Mucosa of stomach (tissue), 1 donor: ENCODE measurements around the gene VENTX.
"Not testable (repeated sequence)": the region's sequence is repeated elsewhere in the genome, so short reads cannot be mapped to it uniquely, and the experiment has no call there.

Experiments
- H3K27me3 ChIP-seq: one replicate; pipeline ENCODE4 v1.7.0; 2013; ENCODE audit warnings: mild to moderate bottlenecking, low read length; ENCODE audit not compliant: control insufficient read depth, insufficient read depth
- H3K36me3 ChIP-seq: one replicate; pipeline ENCODE4 v1.7.0; 2013; ENCODE audit warnings: low read length; ENCODE audit not compliant: control insufficient read depth, insufficient read depth
- H3K4me1 ChIP-seq: one replicate; pipeline ENCODE4 v1.7.0; 2013; ENCODE audit warnings: mild to moderate bottlenecking, low read length; ENCODE audit not compliant: control insufficient read depth, insufficient read depth
- H3K4me3 ChIP-seq: one replicate; pipeline ENCODE4 v1.7.0; 2013; ENCODE audit warnings: low read length
- H3K9ac ChIP-seq: one replicate; pipeline ENCODE4 v1.7.0; 2013; ENCODE audit warnings: mild to moderate bottlenecking, low read length, moderate library complexity
- H3K9me3 ChIP-seq: one replicate; pipeline ENCODE4 v1.7.0; 2013; ENCODE audit warnings: mild to moderate bottlenecking, low read length, moderate library complexity; ENCODE audit not compliant: control insufficient read depth
- donor health status: Pancreatic carcinoma.

The VENTX gene

GRCh38 chr10:133224756-133225372 is 12.8 kb upstream of the VENTX start:
- Histone ChIP-seq H3K36me3 (no peaks in the 10 kb centered on the region), H3K4me3 (no peak overlapping the region), H3K9ac (no peak overlapping the region), H3K4me1 (no peaks in the 10 kb centered on the region), H3K9me3 (no peaks in the 10 kb centered on the region), H3K27me3 (peaks cover 31% of the 10 kb centered on the region)

DNA sequence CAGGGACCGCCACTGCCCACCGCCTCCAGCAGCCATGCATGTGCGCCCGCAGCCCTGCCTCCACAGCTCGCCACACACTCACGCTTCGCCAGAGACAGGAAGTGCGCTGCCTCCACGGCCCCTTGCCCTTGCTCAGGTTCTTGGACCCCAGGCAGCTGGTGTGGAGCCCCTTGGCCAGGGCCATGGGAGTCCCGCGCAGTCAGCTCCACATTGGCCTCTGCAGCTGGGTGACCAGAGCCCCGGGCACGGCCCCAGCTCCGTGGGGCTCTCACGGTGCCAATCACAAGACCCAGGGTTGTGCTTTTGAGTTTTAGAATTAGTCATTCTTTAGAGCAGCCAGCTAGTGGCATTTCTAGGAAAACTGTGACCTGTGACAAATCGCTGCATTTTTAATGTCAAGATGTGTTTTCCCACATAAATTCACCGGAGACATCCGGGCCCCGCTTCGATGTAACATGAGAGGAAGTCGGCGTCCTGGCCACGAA is 11.9 kb upstream of the VENTX start:
- Histone ChIP-seq H3K4me1 (no peaks in the 10 kb centered on the region), H3K27me3 (peaks cover 34% of the 10 kb centered on the region), H3K4me3 (no peak overlapping the region), H3K9ac (no peak overlapping the region), H3K36me3 (no peaks in the 10 kb centered on the region), H3K9me3 (no peaks in the 10 kb centered on the region)

GRCh38 chr10:133226251-133226808 is 11.3 kb upstream of the VENTX start:
- no peak overlapping the region for H3K4me3 ChIP-seq
- no peaks in the 10 kb centered on the region for H3K4me1 ChIP-seq
- H3K9ac ChIP-seq, result no peak overlapping the region
- H3K9me3 ChIP-seq, result no peaks in the 10 kb centered on the region
- H3K36me3 ChIP-seq, result no peaks in the 10 kb centered on the region
- H3K27me3 ChIP-seq, result peaks cover 33% of the 10 kb centered on the region

DNA sequence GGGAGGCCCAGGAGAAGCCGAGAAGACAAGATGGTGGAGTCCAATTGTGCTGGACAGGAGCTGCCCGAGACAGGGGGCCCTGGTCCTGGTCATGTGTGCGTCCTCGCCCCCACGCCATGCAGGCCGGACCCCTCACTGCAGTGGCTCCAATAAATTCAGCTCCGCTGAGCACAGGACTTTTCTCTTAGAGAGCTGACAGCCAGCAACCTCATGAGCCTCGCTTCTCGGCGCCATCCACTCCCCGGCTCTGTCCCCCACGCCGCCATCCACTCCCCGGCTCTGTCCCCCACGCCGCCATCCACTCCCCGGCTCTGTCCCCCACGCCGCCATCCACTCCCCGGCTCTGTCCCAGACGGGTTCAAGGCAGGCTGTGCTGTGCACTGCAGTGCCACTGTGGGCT is 10.4 kb upstream of the VENTX start:
- H3K27me3 ChIP-seq, result peaks cover 42% of the 10 kb centered on the region

DNA sequence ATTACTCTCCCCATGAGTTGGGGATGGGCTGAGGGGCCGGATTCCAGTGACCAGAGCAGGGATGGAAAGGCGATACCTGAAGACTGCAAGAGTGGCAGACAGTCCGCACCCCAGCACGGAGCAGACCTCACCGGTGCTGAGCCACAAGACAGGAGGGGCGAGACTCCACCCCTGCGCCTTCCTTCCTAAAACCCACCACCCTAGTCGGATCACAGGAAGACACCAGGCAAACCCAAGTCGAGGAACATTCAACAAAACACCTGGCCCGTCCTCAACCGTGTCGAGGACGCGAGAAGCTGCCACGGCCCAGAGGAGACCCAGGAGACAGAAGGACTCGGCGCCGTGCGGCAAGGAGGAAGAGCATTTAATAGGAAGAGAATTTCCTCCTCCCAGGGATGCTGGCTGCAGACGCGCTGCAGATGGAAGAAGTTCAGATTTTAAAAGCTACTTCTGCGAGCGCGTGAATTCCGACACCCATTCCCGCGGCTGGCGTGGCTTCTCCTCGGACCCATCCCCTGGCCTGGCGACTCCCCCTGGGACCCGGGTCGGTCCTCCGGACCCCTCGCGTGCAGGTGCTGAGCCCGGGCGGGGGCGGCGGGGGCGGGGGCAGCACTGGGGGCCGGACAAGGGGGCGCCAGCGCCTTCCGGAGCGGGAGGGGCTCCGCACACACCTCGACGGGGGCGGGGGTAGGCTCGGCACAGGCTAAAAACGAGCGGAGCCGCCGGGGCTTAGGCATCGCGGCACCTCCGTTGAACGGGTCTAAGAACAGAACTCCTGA is 8.2 kb upstream of the VENTX start:
- Histone ChIP-seq H3K36me3 (no peaks in the 10 kb centered on the region), H3K4me1 (no peaks in the 10 kb centered on the region), H3K9me3 (no peaks in the 10 kb centered on the region), H3K27me3 (peaks cover 55% of the 10 kb centered on the region), H3K4me3 (no peak overlapping the region), H3K9ac (no peak overlapping the region)

More for the DNA sequence above, 10.4 kb upstream of the VENTX start:
- no peak overlapping the region for H3K9ac ChIP-seq
- no peaks in the 10 kb centered on the region for H3K4me1 ChIP-seq
- no peaks in the 10 kb centered on the region for H3K36me3 ChIP-seq
- no peak overlapping the region for H3K4me3 ChIP-seq
- H3K9me3 ChIP-seq, result no peaks in the 10 kb centered on the region

GRCh38 chr10:133230044-133230361 is 7.7 kb upstream of the VENTX start, which contains the start of gene UTF1:
TSS of gene UTF1 (plus strand) at chr10:133230217. CDS start at chr10:133230289, 72 bp downstream.
- Histone ChIP-seq H3K36me3 (no peaks in the 10 kb centered on the region), H3K27me3 (peaks cover 55% of the 10 kb centered on the region), H3K4me1 (no peaks in the 10 kb centered on the region), H3K9me3 (no peaks in the 10 kb centered on the region), H3K4me3 (no peak within 1 kb of the TSS), H3K9ac (no peak within 1 kb of the TSS)

DNA sequence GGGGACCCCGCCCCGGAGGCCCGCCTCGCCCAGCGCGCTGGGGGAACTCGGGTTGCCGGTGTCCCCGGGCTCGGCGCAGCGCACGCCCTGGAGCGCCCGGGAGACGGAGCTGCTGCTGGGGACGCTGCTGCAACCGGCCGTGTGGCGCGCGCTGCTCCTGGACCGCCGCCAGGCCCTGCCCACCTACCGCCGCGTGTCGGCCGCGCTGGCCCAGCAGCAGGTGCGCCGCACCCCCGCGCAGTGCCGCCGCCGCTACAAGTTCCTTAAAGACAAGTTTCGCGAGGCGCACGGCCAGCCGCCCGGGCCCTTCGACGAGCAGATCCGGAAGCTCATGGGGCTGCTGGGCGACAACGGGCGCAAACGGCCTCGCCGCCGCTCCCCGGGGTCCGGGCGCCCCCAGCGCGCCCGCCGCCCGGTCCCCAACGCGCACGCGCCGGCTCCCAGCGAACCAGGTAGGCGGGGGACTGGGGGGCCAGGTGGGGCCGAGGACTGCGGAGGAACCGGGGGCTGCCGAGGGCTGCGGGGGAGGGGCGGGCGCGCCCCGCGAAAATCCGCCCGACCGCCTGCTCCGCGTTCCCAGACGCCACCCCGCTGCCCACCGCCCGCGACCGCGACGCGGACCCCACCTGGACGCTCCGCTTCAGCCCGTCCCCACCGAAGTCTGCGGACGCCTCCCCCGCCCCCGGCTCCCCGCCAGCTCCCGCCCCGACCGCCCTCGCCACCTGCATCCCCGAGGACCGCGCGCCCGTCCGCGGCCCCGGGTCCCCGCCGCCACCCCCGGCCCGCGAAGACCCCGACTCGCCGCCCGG is 7.1 kb upstream of the VENTX start:
- Histone ChIP-seq H3K9ac (no peak overlapping the region), H3K9me3 (no peaks in the 10 kb centered on the region), H3K27me3 (peaks cover 61% of the 10 kb centered on the region), H3K36me3 (no peaks in the 10 kb centered on the region), H3K4me3 (no peak overlapping the region), H3K4me1 (no peaks in the 10 kb centered on the region)

DNA sequence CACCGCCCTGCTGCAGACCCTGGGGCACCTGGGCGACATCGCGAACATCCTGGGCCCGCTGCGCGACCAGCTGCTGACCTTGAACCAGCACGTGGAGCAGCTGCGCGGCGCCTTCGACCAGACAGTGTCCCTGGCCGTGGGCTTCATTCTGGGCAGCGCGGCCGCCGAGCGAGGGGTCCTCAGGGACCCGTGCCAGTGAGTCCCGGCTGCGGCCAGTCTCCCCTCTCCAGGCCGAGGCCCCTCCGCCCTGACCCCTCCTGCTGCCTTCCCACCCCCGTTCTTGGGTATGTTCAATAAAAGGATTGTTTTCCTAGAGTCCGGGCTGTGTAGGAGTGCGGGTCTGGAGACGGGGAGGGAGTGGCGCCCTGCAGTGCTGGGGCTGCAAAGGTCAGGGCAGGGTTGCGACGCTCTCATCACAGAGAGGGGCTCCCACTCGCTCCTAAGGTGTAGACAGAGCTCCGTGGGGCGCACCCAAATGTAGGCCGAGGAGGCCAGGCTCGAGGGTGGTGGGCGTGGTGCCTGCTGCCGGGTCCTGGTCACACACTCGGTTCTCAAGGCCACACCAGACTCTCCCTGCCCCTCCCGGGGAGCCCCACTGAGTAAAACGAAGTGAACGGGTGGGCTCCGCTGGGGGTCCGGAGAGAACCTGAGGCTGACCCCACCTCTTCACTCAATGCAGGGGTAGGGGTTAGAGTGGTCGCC is 6.3 kb upstream of the VENTX start:
- H3K27me3 ChIP-seq, result peaks cover 69% of the 10 kb centered on the region
- no peaks in the 10 kb centered on the region for H3K9me3 ChIP-seq
- H3K4me1 ChIP-seq, result no peaks in the 10 kb centered on the region
- no peak overlapping the region for H3K9ac ChIP-seq
- no peak overlapping the region for H3K4me3 ChIP-seq
- no peaks in the 10 kb centered on the region for H3K36me3 ChIP-seq

DNA sequence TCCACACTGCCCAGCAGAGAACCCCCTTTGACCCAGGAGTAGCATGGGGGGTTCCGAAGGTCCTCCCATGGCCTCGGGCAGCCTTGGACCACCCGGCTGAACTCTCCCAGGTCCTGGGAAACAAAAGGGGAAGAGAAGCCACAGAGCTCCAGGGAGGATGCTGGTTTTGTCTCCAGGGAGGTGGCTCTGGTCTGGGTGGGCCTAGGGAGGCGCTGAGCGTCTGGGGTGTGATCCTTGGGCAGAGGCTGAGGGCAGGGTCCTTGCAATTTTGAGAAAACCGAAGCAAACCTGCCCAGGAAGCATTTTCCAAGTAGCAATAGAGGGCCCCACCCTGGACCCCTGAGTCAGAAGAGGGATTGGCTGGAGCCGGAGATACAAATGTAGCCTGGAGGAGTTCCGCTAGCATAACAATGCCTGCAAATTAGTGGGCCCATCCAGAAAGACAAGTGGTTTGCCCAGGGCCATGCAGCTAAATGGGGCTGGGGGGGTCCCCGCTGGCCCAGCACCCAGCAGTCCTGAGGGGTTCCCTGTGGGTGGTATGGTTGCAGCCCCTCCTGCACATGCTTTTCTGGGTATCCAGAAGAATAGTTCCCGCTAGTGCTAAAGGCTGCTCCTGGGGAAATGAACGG is 5.6 kb upstream of the VENTX start:
- Histone ChIP-seq H3K4me3 (no peak overlapping the region), H3K27me3 (peaks cover 71% of the 10 kb centered on the region), H3K4me1 (no peaks in the 10 kb centered on the region), H3K36me3 (no peaks in the 10 kb centered on the region), H3K9ac (no peak overlapping the region), H3K9me3 (no peaks in the 10 kb centered on the region)

GRCh38 chr10:133234796-133235195 is 2.9 kb upstream of the VENTX start:
- not testable (repeated sequence) for H3K36me3 ChIP-seq, H3K9me3 ChIP-seq, H3K4me1 ChIP-seq, H3K4me3 ChIP-seq, H3K9ac ChIP-seq
- peaks cover 84% of the 10 kb centered on the region for H3K27me3 ChIP-seq

- Histone ChIP-seq H3K4me1 (no peaks in the 10 kb centered on the region), H3K36me3 (no peaks in the 10 kb centered on the region), H3K9ac (no peak overlapping the region), H3K27me3 (peaks cover 86% of the 10 kb centered on the region), H3K4me3 (no peak overlapping the region), H3K9me3 (no peaks in the 10 kb centered on the region)
Measured at GRCh38 chr10:133235265-133235855, 2.3 kb upstream of the VENTX start.
